ENCODE measurements around the gene POLR3A.

Gene POLR3A

DNA sequence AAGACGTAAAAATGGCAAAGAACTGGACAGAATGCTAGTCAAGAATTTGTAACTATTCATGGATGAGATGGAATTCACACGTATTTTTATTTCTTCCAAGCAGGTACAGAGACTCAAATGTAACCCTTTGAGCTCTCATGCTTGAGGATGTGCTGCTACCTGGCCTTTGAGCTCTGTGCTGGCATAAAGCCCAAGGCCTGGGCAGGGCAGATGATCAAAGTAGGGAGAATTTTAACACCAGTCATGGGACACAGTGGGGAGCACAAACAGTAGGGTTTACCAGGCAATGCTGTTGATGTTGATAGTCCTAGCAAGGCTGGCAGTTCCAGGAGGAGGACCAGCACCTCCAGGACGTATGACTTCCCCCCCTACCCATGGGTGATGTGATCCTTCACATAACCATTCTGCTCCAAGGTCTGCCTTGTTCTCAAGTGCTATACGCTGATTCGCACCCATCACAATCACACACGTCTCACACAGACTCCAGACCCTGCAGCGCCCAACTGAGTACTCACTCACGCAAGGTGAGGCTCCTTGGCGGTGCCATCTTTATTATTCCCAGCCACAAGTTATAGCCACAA lies 54.1 kb downstream of the POLR3A start:
- no peak for DNase-seq

DNA sequence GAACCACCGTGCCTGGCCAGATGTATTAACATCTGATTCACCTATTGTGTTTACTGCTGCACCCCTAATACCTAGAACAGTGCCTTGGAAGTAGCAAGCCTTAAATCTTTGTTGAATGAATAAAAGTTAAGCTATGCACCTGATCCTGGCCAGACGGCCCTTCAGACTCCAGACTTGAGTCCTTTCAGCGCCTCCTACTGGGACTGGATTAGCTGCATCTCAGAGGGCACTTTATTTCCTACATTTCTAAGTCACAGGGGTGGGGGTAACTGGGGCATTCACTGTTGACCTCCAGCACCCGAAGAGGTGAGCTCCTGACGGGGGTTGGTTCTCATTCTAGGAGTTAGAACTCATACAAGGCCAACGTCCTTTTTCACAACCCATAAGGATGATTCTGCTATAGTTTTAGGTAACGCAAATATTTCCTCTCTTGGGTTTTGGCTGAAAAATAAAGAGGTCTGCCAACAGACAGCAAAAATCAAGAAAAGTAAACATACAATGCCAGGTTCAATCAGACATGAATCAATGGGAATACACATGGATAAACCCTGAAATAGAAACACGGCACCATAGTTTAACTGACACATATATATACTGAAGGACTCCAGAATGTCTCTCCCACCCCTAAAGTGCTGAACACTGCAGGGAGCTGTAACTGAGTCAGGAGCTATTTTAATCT lies 54.8 kb downstream of the POLR3A start:
- DNase-seq = no peak

DNA sequence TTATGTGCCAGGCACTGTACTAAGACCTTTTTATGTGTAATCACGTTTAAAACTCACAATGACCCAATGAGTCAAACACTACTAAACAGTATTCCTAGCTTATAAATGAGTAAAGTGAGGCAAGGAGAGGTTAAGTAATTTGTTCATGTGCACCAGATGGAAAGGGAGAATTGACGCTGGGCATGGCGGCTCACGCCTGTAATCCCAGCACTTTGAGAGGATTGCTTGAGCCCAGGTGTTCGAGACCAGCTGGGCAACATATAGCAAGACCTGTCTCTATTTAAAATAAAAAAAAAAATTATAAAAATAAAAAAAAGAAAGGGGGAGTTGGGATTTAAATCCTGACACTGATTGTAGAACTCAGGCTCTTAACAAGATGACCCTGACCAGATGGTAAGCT lies 56.0 kb downstream of the POLR3A start:
- DNase-seq = no peak

DNA sequence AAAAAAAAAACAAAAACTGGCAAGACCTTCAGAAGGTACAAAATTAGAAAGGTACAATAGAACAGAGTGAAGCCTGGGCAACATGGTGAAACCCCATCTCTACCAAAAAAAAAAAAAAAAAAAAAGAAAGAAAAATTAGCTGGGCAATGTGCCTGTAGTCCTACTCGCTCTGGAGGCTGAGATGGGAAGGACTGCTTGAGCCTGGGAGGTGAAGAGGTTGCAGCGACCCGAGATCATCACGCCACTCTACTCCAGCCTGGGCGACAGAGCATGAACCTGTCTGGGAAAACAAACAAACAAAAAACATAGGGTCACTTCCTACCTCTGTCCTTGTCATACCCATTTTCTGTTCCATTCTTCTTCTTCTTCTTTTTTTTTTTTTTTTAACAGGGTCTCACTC lies 57.2 kb downstream of the POLR3A start:
- DNase-seq = no peak

DNA sequence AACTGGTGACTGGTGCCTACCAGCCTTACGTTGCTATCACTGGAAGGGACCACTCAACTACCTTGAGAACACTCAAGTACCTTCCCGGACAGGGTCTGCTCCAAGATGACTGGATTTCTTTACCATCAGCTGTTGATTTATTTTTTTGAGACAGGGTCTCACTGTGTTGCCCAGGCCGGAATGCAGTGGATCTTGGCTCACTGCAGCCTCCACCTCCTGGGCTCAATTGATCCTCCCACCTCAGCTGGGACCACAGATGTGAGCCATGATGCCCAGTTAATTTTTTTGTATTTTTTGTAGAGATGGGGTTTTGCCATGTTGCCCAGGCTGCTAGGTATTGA lies 57.5 kb downstream of the POLR3A start:
- no peak for DNase-seq

DNA sequence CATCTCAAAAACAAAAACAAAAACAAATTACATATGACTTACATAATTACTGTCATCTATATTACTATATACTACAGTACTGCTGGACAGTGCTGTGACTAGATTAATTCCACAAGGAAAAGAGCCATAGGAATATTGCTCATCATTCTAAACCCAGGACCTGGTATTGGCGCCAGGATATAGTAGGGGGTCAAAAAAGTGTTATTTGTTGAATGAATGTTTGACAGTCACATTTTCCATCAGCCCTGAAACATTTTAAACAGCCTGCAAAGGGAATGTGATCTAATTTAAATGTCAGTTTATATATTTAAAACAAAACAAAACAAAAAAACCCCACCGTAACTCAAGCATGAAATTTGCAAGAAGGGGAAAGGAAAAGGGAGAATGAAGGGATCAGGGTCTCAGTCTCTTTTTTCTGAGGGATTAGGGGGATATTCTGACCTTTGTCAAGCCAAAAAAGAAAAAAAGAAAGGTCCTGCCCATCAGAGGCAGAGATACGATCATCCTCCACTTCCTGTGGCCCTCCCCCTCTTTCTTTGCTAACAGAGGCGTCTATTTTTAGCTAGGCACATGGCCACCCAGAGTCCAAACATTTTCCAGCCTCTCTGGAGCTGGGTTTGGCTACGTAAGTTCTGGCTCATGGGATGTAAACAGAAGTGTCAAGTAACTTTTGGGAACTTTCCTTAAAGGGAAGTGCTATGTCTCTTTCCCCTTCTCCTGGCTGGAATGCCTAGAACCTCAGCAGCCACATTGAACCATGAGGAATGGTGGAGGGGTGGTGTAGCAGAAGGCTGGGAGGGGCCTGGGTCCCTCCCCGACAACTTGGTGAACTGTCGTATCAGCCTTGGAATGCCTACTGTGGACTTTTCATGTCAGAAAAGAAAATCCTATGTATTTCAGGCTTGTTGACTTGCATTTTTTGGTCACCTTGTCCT lies 58.2 kb downstream of the POLR3A start:
- no peak for DNase-seq

DNA sequence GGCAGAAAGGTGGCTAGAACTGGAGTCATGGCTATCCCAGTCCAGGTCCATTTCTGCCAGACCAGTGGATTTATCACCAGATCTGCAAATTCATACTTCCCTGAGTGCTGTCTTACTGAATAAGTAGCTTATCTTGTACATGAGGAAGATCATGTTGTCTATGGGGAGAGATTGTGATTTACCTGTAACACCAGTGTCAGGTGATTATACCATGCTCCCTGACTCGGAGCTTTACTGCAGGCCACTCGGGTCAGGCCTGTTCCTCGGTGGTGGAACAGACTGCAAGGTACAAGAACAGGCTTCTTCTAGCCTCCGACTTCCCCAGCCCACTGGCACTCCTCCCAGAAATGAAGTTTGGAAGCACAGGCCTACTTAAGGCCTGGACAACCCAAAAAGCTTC lies 60.2 kb downstream of the POLR3A start:
- DNase-seq = no peak

DNA sequence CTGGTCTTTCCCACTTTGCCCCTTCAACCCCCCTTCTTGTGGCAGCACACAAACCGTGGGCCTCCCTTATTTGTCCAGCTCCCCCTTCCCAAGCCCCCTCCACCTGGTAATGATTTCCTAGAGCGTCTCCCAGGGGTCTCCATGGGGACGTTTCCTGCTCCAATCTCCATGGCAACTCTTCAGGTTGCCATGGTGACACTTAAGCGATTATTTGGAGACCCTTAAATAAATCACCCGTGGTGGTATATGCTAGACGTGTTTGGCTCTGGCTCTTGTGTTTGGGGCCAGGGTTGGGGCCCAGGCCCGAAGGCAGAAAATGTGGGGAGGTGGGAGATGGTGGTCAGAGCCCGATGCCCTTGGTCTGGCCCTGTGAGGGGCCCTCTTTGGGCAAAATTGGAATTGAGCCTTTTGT lies 61.7 kb downstream of the POLR3A start:
- DNase-seq = no peak

DNA sequence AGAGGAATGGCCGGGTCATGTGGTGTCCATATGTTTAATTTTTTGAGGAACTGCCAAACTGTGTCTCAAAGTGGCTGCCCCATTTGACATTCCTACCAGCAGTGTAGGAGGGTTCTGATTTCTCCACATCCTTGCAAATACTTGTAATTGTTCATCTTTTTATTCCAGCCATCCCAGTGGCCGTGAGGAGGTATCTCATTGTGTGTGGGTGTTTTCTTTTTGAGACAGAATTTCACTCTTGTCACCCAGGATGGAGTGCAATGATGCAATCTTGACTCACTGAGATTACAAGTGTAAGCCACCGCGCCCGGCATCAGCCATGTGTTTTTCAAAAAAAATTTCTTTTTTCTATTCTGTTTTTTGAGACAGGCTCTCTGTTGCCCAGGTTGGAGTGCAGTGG lies 64.0 kb downstream of the POLR3A start:
- no peak for DNase-seq

DNA sequence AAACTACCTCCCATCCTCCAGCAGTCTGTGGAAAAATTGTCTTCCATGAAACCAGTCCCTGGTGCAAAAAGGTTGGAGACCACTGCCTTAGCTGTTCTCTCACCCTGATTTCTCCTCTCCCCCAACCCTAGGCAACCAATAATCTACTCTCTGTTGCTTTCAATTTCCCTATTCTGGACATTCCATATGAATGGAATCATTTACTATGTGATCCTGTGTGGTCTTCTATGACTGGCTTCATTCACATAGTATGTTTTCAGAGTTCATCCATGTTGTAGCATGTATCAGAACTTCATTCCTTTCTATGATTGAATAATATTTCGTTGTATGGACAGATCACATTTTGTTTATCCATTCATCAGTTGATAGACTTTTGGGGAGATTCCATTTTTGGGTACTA lies 64.5 kb downstream of the POLR3A start:
- DNase-seq = no peak

DNA sequence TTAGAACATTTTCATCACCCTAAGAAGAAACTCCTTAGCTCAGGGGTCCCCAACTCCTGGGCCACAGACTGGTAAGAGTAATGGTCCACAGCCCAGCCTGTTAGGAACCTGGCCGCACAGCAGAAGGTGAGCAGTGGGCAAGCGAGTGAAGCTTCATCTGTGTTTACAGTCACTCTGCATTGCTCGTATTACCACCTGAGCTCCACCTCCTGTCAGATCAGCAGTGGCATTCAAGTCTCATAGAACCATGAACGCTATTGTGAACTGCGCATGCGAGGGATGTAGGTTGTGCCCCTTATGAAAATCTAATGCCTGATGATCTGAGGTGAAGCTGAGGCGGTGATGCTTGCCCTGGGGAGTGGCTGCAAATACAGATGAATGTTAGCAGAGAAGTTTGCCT lies 65.4 kb downstream of the POLR3A start:
- no peak for DNase-seq

DNA sequence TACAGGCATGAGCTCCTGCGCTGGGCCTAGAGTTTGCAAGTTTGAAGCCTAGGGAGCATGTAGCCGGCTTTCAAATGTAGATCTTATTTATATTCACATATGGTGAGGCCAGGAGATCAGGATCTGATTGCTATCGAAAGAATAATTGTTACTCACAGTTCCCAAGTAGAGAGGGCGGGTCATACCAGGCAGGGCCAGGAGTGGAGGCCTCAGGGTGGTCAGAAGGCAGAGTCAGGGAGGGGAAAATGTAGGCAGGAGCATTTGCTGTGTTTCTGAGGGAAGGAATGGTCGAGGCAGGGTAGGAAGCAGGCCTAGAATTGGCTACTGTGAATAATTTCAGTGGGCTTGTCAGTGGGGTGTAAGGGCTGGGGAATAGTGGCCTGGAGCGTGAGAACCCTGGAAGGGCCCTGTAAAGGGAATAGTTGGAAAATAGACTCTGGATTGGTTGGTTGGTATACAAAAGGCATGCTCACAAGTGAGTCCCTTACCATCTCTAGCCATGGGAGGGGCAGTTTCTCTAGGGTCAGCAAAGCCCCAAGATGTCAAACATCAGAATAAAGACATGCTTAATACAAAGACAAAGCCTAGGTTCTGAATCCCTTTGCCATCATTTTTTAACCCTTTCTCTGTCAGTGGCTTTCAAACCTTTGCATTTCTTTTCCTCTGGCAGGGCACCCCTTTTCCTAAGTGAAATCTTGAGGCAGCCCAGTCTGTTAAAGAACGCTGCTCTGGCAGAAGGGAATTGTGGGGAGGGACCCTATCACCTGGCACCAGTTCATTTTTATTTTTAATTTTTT lies 66.8 kb downstream of the POLR3A start:
- no peak for DNase-seq

DNA sequence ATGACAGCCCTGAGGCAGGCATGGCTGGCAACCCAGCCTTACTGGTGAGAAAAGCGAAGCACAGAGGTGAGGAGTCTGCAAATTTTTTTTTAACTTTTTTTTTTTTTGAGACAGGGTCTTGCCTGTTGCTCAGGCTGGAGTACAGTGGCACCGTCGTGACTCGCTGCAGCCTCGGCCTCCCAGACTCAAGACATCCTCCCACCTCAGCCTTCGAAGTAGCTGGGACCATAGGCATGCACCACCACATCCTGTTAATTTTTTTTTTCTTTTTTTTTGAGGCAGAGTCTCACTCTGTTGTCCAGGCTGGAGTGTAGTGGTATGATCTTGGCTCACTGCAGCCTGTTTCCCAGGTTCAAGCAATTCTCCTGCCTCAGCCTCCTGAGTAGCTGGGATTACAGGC lies 67.6 kb downstream of the POLR3A start:
- DNase-seq = no peak

DNA sequence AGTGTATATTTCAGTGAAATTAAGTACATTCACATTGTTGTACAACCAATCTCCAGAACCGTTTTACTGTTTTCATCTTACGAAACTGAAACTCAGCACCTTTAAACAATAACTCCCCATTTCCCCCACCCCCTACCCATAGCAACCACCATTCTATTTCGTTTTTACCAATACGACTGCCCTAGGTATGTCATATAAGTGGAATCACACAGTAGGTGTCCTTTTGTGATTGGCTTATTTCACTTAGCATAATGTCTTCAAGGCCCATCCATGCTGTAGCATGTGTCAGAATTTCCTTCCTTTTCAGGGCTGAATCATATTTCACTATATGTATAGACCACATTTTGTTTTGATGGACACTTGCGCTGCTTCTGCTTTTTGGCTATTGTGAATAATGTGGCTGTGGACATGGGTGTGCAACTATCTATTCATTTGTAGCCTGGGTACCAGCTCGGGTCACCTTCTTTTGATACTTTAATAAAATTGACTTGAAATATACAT lies 68.4 kb downstream of the POLR3A start:
- DNase-seq = no peak

DNA sequence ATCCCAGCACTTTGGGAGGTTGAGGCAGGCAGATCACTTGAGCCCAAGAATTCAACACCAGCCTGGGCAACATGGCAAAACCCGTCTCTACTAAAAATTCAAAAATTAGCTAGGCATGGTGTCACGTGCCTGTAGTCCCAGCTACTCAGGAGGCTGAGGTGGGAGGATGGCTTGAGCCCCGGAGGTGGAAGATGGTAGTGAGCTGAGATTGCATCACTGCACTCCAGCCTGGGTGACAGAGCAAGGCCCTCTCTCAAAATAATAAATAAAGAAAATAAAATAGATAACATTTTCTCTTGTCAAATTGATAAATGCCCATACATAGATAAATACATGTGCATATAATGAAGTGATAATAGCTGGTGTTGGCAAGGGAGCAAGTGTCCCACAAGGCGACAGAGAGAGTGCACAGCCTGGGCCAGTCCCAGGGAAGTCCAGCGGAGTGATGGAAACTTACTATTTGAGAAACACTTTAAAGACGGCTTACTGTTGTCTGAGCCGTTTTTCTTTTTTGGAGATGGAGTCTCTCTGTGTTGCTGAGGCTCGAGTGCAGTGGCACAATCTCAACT lies 69.3 kb downstream of the POLR3A start:
- DNase-seq = no peak

DNA sequence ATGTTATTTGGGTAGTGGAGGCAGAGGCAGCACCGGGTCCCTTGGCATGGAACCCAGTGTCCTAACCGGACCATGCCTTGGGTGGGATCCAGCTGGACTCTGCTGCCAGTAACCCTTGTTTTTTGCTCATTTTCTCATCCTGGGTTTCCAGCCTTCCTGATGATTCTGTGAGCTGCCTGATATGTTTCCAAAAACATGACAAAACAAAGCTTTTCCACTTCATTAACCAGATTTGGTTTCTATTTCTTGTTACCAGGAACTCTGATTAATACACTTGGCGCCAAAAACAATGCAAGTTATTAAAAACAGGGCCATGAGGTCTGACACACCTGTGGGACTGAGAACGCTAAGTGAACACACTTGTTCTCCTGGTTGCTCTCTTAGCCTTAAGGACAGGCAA lies 69.9 kb downstream of the POLR3A start:
- DNase-seq = no peak

DNA sequence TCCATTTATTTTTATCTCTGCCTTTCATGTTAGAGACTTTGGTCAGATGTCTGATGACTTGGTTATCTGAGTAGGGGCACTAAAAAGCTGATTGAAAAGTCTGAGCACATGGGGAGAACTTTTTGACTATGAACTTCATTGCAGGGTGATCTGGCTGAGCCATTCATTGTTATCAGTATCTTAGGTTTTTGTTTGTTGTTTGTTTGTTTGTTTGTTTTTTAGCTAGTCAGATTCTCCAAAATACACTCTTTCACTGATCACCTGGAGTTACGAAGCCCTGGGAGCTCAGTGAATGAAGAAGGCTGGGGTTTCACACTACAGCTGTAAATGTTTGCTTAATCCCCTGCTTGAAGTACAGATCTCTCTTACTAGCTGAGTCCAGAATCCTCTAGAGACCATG lies 74.2 kb downstream of the POLR3A start:
- DNase-seq = no peak

DNA sequence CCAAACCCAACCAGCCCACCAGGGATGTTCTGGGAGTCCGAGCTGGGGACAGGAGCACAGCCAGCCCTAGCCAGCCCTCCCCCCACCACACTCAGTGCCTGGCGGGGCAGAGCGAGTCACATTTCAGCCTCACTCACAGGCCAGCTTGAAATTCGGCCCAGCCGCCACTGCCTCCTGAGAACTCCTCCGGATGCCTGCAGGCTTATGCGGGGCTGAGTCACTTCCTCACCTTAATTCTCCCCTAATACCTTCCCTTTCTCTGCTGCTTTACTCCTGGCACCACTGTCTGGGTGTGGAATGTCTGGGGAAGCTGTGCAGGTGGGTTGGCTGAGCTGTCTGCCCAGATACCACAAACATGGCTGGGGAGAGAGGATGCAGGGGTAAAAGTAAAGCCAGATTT lies 80.1 kb downstream of the POLR3A start:
- no peak for DNase-seq

DNA sequence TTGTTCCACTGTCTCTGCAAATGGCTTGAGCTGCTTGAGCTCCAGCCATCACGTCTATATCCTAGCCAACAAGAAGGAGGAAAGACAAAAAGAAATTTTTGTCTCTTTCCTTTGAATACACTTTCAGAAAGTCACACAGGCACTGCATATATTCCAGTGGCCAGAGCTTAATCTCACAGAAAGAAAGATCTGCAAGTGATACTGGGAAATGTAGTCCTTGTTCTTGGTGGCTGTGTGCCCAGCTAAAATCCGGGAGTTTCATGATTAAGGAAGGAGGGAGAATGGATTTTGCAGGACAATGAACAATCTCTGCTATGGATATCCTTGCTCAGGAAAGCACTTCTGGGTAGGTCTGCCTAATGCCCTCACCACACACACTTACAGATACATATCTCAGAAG lies 83.2 kb downstream of the POLR3A start:
- DNase-seq = no peak

DNA sequence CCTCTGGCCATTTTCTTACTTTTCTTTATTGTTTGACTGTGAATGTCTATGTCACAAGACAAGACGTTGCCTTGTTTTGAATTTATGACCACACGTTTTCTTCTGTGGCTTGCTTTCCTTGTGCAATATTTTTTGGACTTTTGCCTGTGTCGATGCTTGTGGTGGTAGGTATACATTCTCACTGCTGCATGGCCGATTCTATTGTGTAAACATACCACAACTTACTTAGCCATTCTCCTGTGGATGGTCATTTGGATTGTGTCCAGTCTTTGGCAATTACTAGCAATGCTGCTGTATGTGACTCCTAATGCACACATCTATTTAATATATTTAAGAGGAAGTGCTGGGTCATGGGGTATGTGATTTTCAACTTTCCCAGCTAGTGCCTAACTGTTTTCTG lies 84.8 kb downstream of the POLR3A start:
- DNase-seq = no peak

DNA sequence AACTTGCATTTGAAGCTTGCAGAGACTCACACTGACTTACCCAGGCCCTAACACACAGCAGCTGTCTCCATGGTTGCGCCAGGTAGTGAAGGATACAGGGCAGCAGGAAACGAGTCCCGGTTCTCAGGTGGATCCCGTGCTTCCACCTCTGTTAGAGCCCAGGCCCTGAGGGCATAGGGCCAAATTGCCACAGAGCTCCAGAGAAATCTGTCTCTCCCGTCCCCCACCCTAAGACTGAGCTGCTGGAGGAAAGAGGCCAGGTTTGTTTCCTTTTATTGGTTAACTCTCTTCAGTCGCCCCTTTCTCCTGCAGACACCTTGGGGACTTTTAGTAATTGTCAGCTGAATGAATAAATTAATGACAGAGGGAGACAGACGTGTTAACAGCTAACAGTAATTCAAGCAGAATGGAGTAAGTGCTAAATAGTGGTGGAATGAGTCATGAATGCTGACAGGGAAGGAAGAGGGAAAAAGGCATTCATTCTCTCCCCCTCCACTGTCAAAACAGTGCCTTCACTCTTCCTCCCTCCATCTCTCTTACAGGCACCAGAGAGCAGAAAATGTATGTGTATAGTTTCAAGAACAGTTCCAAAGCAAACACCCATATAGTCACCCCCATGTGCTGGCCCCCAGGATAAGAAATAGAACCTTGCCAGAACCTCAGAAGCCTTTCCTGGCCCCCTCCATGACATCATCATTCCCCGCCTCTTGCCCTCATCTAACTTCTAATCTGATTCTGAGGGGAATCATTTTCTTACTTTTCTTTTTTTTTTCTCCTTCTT lies 86.0 kb downstream of the POLR3A start:
- no peak for DNase-seq

DNA sequence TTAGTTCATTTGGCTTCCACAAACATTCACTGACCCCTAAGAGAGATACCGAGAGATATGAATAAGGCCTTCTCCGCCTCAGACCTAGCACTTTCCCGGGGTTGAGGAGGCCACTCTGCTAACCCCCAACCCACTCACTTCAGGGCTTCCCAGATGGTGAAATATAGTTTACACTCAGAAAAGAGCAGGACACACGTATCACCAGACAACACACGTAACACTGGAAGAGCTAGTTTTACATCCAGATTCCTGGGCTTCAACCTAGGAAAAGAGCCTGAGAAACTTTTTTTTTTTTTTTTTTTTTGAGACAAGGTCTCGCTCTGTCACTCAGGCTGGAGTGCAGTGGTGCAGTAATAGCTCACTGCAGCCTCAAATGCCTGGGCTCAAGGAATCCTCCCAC lies 87.5 kb downstream of the POLR3A start:
- no peak for DNase-seq
